ENCODE results near the gene SP100. TPM values are rescaled to one million over a fixed set of nuclear protein-coding genes. Genes with fewer than 3 reads are reported as not detected.
A peak's percentile ranks its signal among the peaks of the same experiment; 100 is the strongest.

Gene SP100
- total RNA-seq, 1 experiment from 2014 or later: 28.4 TPM

- DNase-seq (ENCODE audit: low spot score): no peak
Observed at GRCh38 chr2:230541934-230542380, 126.0 kb downstream of the SP100 start.

GRCh38 chr2:230542751-230543150, 126.8 kb downstream of the SP100 start:
- DNase-seq (ENCODE audit: low spot score): no peak

GRCh38 chr2:230552181-230552580, 136.2 kb downstream of the SP100 start:
- no peak for DNase-seq (ENCODE audit: low spot score)

- no peak for DNase-seq (ENCODE audit: low spot score)
Observed at GRCh38 chr2:230557065-230557464, 141.1 kb downstream of the SP100 start.

GRCh38 chr2:230564805-230565779, 149.1 kb downstream of the SP100 start:
- no peak for DNase-seq (ENCODE audit: low spot score)

- no peak for DNase-seq (ENCODE audit: low spot score)
Observed at GRCh38 chr2:230569298-230569697, 153.3 kb downstream of the SP100 start.

GRCh38 chr2:230570987-230571386, 155.0 kb downstream of the SP100 start:
- no peak for DNase-seq (ENCODE audit: low spot score)

GRCh38 chr2:230575642-230576324, 159.8 kb downstream of the SP100 start:
- peak; percentile 29 for DNase-seq (ENCODE audit: low spot score)

GRCh38 chr2:230577114-230577513, 161.1 kb downstream of the SP100 start:
- DNase-seq (ENCODE audit: low spot score): no peak

GRCh38 chr2:230578106-230578505, 162.1 kb downstream of the SP100 start:
- DNase-seq (ENCODE audit: low spot score): no peak

GRCh38 chr2:230582851-230583283, 166.9 kb downstream of the SP100 start:
- DNase-seq (ENCODE audit: low spot score): no peak

GRCh38 chr2:230583581-230583980, 167.6 kb downstream of the SP100 start:
- DNase-seq (ENCODE audit: low spot score): no peak

- DNase-seq (ENCODE audit: low spot score): no peak
Observed at GRCh38 chr2:230586328-230586982, 170.5 kb downstream of the SP100 start.

- DNase-seq (ENCODE audit: low spot score): no peak
Observed at GRCh38 chr2:230589025-230589424, 173.0 kb downstream of the SP100 start.

- DNase-seq (ENCODE audit: low spot score): no peak
Observed at GRCh38 chr2:230589497-230590015, 173.6 kb downstream of the SP100 start.

GRCh38 chr2:230590333-230590732, 174.3 kb downstream of the SP100 start:
- no peak for DNase-seq (ENCODE audit: low spot score)

GRCh38 chr2:230591850-230592249, 175.8 kb downstream of the SP100 start:
- DNase-seq (ENCODE audit: low spot score): no peak

- no peak for DNase-seq (ENCODE audit: low spot score)
Observed at GRCh38 chr2:230592775-230593174, 176.8 kb downstream of the SP100 start.

All from HT-29 (cell line).